GM18873 (cell line): ENCODE results near the gene BLACAT1.
"Not testable (repeated sequence)": the region's sequence is repeated elsewhere in the genome, so short reads cannot be mapped to it uniquely, and the experiment has no call there.

Experiments
- ATAC-seq: cut with Tn5 transposase; IDR thresholded peaks from one replicate; pipeline ENCODE4 v1.9.1; 2021; ENCODE audit warnings: mild to moderate bottlenecking, moderate library complexity, moderate number of reproducible peaks; ENCODE audit not compliant: unreplicated experiment, low FRiP score

BLACAT1 gene

GRCh38 chr1:205422993-205423642, 32.7 kb downstream of the BLACAT1 start:
- no peak for ATAC-seq

DNA sequence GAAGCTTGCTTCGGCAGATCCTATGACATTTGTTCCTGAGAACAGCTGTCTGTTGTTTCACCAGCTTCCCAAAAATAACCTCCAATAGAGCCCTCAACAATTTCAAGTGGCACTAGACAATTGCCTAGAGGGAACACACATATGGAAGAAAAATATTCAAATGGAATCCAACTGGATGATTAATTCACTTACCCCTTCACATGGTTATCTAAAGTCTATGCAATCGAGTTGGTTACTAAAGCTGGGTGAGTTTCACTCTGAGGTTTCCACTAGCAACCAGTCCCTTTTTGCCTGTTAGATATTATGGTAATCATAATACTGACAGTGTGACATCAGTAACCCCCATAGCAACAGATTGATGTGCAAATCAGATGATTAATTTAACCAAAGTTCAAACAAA, 34.0 kb downstream of the BLACAT1 start, which contains the start of gene LEMD1:
Gene LEMD1 (minus strand): TSS at position 259 of the 400 bp plus-strand sequence. CDS start 1,520 bp downstream, outside the sequence.
- ATAC-seq: no peak

DNA sequence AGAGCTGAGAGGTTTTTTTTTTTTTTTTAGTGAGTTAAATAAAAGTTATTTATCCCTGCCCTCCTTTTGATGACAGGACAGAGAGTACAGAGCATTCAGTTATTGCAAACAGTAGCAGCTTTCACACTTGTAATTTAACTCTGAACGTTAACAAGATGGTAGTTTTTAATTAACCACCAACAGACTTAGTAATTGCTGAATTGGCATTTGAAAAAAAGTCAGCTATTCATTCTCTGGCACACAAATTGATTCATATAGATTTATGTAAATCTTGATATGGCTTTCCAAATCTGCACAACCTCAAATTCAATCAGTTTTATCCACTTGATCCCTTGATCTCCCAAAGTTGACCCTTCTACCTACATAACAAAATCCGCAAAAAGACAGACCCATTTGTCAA, 34.9 kb downstream of the BLACAT1 start:
- no peak for ATAC-seq

DNA sequence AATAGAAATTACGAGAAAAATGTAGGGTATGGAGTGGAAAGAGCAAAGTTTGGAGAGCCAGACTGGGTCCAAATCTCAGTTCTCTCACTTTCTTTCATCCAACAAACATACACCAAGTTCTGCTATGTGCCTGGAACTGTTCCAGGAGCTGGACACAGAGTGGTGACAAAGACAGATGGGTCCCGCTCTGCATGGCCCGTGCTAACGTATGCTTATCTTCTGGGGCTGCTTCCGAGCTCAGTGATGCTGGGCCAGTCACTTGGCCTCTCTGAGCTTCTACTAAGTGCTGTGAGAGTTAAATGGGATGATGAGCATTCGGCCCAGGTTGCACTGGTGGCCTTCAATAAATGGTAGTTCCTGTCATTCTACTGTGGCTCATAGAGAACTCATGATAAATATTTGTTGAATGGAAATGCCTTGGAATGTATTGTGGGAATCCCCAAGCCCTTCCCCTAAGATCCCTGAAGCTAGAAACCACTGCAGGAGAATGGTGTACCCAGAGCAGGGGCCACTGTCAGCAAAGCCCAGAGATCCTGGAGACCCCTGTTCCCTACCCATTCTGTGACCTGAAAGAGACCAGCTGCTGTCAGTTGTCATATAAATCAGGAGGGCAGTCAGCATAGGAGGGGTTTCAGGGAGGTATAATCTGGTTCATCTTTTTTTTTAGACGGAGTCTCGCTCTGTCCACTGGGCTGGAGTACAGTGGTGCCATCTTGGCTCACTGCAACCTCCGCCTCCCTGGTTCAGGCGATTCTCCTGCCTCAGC, 37.8 kb downstream of the BLACAT1 start:
- ATAC-seq: no peak

- ATAC-seq: no peak
Observed at GRCh38 chr1:205416322-205416721, 39.5 kb downstream of the BLACAT1 start.

- ATAC-seq: no peak
Observed at GRCh38 chr1:205410581-205411298, 45.1 kb downstream of the BLACAT1 start.

DNA sequence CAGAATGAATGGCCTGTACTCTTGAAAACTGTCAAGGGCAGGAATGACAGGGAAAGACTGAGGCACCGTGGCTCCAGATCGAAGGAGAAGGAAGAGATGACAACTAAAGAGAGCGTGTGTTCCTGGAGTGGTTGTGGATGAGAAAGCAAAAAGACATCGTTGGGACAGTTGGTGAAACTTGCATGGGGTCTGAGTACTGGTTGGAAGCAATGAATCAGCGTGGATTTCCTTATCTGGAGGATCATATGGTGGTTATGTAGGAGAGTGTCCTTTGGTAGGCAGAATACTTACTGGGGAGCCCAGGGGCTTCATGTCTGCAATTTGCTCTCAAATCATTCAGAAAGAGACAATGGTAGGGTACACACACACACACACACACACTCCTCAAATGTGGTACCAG, 47.9 kb downstream of the BLACAT1 start:
- no peak for ATAC-seq

- ATAC-seq: not testable (repeated sequence)
Observed at GRCh38 chr1:205406252-205406651, 49.6 kb downstream of the BLACAT1 start.
